Upper lobe of left lung (tissue), 6 donors: Measurements from ENCODE around the gene UGT1A10. TPM values are rescaled to one million over a fixed set of nuclear protein-coding genes. Genes with fewer than 3 reads are reported as not detected.

Experiments
- ATAC-seq, 2 donors: fragments of 200-7000 bp; cut with Tn5 transposase; one replicate each; pipeline ENCODE4 v1.9.1; 2022; ENCODE audit warnings: mild to moderate bottlenecking in 2 of 2, moderate library complexity in 2 of 2; ENCODE audit not compliant: low FRiP score in 2 of 2
- DNase-seq, 2 donors: peaks; one replicate each; pipeline ENCODE4 v3.0.0-alpha.2; 2019 to 2020
- H3K27ac ChIP-seq, 4 donors: fragments of 200-600 bp; sonication (generic); one replicate each; pipeline ENCODE4 v1.5.1; 2016 to 2019
- H3K27me3 ChIP-seq, 4 donors: fragments of 200-600 bp; sonication (generic); one replicate each; pipeline ENCODE4 v1.5.1; 2017 to 2019
- H3K36me3 ChIP-seq, 4 donors: fragments of 200-600 bp; sonication (generic); one replicate each; pipeline ENCODE4 v1.5.1; 2016 to 2019
- H3K4me1 ChIP-seq, 4 donors: fragments of 200-600 bp; sonication (generic); one replicate each; pipeline ENCODE4 v1.5.1; 2018 to 2019
- H3K4me3 ChIP-seq, 4 donors: fragments of 200-600 bp; sonication (generic); one replicate each; pipeline ENCODE4 v1.5.1; 2017 to 2019; ENCODE audit warnings: mild to moderate bottlenecking in 2 of 4, moderate library complexity in 1 of 4
- H3K9me3 ChIP-seq, 4 donors: fragments of 200-600 bp; sonication (generic); one replicate each; pipeline ENCODE4 v1.5.1; 2018 to 2019
- EP300 ChIP-seq, 4 donors: sonication (generic); formaldehyde crosslinking; IDR thresholded peaks; one replicate each; pipeline ENCODE4 v1.5.1; 2017; ENCODE audit warnings: antibody characterized with exemption in 4 of 4, control low read depth in 2 of 4
- POLR2A ChIP-seq, 4 donors: fragments of 450-650 bp; IDR thresholded peaks; one replicate each; pipeline ENCODE4 v1.5.1; 2016 to 2017; ENCODE audit warnings: antibody characterized with exemption in 4 of 4, mild to moderate bottlenecking in 2 of 4
- POLR2AphosphoS5 ChIP-seq, 2 donors: sonication (generic); formaldehyde crosslinking; IDR thresholded peaks; one replicate each; pipeline ENCODE4 v1.5.1; 2017; ENCODE audit warnings: antibody characterized with exemption in 2 of 2
- WGBS, 2 donors: methylation state at CpG; one replicate each; pipeline ENCODE4 v1.1.5; 2017 to 2018; 5-methylcytosine and 5-hydroxymethylcytosine counted together
- total RNA-seq, 6 donors: library from RNA; depleted of rRNA in 4 of 6; stranded (reverse); fragments of >200 nt in 4 of 6; gene quantifications; one replicate each; pipeline versions ENCODE4 v1.1.0 to v1.2.1, GENCODE V29; 2016 to 2021
- TF ChIP-seq, protein P1 (sequence below), 6 experiments: fragments of 450-650 bp in 4 of 6; fragments of 200-600 bp in 2 of 6; sonication (generic) in 2 of 6; IDR thresholded peaks; one replicate each; pipeline ENCODE4 v1.5.1; 2016 to 2019; ENCODE audit warnings: antibody characterized with exemption in 6 of 6
- donor health status: DM: no; HTN: no; CAD: no; lungs with moderate emphysema.
- donor health status: DM: no; HTN: yes; CAD: no; lungs with severe emphysema.

Gene UGT1A10
- total RNA-seq, 6 donors from 2014 or later = not detected

DNA sequence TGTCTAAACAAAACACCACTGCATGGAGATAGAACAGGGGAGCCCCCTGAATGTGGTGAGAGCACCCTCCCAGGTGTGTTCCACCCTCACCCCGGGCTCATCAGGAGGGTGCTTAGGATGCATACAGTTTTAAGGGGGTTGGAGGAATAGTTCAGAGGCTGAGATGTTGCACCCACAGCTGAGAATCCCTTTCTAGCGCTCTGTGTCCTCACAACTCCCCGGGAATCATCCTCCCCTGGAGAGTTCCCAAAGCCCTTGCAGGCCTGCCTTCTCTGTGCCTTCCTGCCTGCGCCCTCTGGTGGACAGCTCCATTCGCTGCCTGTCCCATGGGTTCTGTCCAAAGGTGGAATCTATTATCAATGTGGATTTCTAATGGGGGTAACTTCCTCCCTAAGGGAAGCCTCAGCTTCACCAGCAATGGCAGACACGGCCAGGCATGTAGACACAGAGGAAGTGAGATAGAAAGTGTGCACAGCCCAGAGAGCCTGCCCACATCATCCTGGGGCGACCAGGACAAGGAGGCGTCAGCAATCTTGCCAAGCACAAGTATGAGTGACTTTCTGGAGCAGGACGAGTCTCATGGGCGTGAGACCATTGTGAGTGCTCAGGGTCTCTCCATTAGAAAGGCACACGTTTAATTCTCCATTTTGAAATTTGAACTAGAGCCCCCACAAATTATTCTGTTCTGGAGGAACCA is 75.2 kb downstream of the UGT1A10 start:
- TF ChIP-seq POLR2AphosphoS5 (IDR thresholded peaks at IDR 0.05) = no peak
- TF ChIP-seq, protein P1, sequence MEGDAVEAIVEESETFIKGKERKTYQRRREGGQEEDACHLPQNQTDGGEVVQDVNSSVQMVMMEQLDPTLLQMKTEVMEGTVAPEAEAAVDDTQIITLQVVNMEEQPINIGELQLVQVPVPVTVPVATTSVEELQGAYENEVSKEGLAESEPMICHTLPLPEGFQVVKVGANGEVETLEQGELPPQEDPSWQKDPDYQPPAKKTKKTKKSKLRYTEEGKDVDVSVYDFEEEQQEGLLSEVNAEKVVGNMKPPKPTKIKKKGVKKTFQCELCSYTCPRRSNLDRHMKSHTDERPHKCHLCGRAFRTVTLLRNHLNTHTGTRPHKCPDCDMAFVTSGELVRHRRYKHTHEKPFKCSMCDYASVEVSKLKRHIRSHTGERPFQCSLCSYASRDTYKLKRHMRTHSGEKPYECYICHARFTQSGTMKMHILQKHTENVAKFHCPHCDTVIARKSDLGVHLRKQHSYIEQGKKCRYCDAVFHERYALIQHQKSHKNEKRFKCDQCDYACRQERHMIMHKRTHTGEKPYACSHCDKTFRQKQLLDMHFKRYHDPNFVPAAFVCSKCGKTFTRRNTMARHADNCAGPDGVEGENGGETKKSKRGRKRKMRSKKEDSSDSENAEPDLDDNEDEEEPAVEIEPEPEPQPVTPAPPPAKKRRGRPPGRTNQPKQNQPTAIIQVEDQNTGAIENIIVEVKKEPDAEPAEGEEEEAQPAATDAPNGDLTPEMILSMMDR (IDR thresholded peaks at IDR 0.05) = peak; percentile 58 to 83 (median 72)
- WGBS, 2 donors = 27 to 38% methylated on average over 10 to 11 of the region's 11 CpGs
- Histone ChIP-seq H3K27me3 (no peaks in the 10 kb centered on the region), H3K4me3 (no peak overlapping the region), H3K4me1 (no peaks in the 10 kb centered on the region), H3K9me3 (no peaks in the 10 kb centered on the region), H3K36me3 (no peaks in the 10 kb centered on the region), H3K27ac (no peak overlapping the region)
- ATAC-seq (peak; percentile 71 to 86), DNase-seq (peak in 1 of 2 donors; percentile 76)

DNA sequence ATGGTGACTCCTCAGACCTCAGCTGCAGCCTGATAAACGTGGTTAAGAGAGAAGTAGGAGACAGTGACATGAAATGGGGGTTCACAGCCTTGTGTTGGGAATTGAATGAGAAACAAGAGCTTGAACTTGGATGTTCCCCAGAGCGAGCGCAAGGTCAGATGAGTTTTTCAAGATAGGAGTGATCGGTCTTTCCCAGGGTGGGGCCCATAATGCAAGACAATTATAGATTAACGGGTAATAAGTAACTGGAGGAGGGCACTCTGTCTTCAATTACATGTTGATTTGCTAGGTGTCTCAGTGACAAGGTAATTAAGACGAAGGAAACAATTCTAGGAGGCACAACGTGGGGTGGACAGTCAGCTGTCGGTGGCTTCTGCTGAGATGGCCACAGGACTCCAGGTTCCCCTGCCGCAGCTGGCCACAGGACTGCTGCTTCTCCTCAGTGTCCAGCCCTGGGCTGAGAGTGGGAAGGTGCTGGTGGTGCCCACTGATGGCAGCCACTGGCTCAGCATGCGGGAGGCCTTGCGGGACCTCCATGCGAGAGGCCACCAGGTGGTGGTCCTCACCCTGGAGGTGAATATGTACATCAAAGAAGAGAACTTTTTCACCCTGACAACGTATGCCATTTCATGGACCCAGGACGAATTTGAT is 76.5 kb downstream of the UGT1A10 start, which contains the start of gene UGT1A5:
TSS of gene UGT1A5 (plus strand) at position 297 of the 651 bp plus-strand sequence. CDS start at position 382, 85 bp downstream.
- ATAC-seq (no peak), DNase-seq (peak in 1 of 2 donors; percentile 42)
- Histone ChIP-seq H3K36me3 (no peaks in the 10 kb centered on the region), H3K4me3 (no peak within 1 kb of the TSS), H3K27me3 (no peaks in the 10 kb centered on the region), H3K9me3 (no peaks in the 10 kb centered on the region), H3K27ac (no peak within 1 kb of the TSS), H3K4me1 (no peaks in the 10 kb centered on the region)
- TF ChIP-seq POLR2AphosphoS5 (IDR thresholded peaks at IDR 0.05) (no peak), EP300 (IDR thresholded peaks at IDR 0.05) (no peak), POLR2A (IDR thresholded peaks at IDR 0.05) (no peak)
- TF ChIP-seq, protein P1 (IDR thresholded peaks at IDR 0.05) = no peak
- 81 to 86% methylated on average over 14 of the region's 14 CpGs for WGBS, 2 donors

GRCh38 chr2:233713262-233713615 is 77.0 kb downstream of the UGT1A10 start:
- DNase-seq (no peak), ATAC-seq (no peak)
- Histone ChIP-seq H3K27ac (no peak overlapping the region), H3K4me1 (no peaks in the 10 kb centered on the region), H3K4me3 (no peak overlapping the region), H3K27me3 (no peaks in the 10 kb centered on the region), H3K36me3 (no peaks in the 10 kb centered on the region), H3K9me3 (no peaks in the 10 kb centered on the region)
- 75 to 76% methylated on average over 7 of the region's 7 CpGs for WGBS, 2 donors
- TF ChIP-seq, protein P1 (IDR thresholded peaks at IDR 0.05) = no peak
- no peak for TF ChIP-seq POLR2A (IDR thresholded peaks at IDR 0.05)
- no peak for TF ChIP-seq EP300 (IDR thresholded peaks at IDR 0.05)
- no peak for TF ChIP-seq POLR2AphosphoS5 (IDR thresholded peaks at IDR 0.05)

DNA sequence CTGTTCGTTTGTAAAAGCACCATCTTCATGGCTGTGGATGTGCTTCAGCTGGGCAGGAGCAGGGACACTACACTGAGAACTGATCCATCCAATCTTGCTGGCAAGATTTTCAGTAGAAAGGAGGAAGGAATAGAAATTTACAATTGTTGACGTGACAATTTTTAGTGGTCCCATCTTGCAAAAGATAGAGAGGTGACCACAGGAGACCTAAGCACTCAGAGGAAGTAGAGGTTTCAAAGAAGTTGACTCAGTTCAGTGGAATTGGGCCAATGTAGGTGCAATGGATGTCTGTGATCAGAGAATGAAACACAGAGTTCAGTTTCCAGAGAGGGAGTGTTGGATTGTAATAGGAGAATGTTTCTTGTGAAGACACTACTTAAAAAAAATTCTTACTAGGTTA is 77.9 kb downstream of the UGT1A10 start:
- no peaks in the 10 kb centered on the region for H3K4me1 ChIP-seq
- no peaks in the 10 kb centered on the region for H3K27me3 ChIP-seq
- H3K27ac ChIP-seq = no peak overlapping the region
- TF ChIP-seq, protein P1 (IDR thresholded peaks at IDR 0.05) = no peak
- no peak for TF ChIP-seq EP300 (IDR thresholded peaks at IDR 0.05)
- no peak for TF ChIP-seq POLR2AphosphoS5 (IDR thresholded peaks at IDR 0.05)
- TF ChIP-seq POLR2A (IDR thresholded peaks at IDR 0.05) = no peak
- no peaks in the 10 kb centered on the region for H3K36me3 ChIP-seq
- no peak for DNase-seq
- no peak for ATAC-seq
- WGBS, 2 donors = 69 to 71% methylated on average over 2 of the region's 2 CpGs
- H3K9me3 ChIP-seq = no peaks in the 10 kb centered on the region
- no peak overlapping the region for H3K4me3 ChIP-seq
